Muscle layer of colon (tissue), 2 donors: Measurements from ENCODE around the gene RAPGEF1.

Source experiments
- H3K27ac ChIP-seq: one replicate; pipeline ENCODE4 v1.7.0; 2013; ENCODE audit warnings: low read depth, mild to moderate bottlenecking, low read length, moderate library complexity
- H3K27me3 ChIP-seq, 2 donors: one replicate each; pipeline ENCODE4 v1.7.0; 2013; ENCODE audit warnings: low read length in 2 of 2, mild to moderate bottlenecking in 2 of 2; ENCODE audit not compliant: insufficient read depth in 2 of 2, control insufficient read depth in 1 of 2
- H3K36me3 ChIP-seq: one replicate; pipeline ENCODE4 v1.7.0; 2013; ENCODE audit warnings: mild to moderate bottlenecking, low read length; ENCODE audit not compliant: insufficient read depth
- H3K4me1 ChIP-seq: one replicate; pipeline ENCODE4 v1.7.0; 2013; ENCODE audit warnings: mild to moderate bottlenecking, low read length; ENCODE audit not compliant: insufficient read depth
- H3K4me3 ChIP-seq, 2 donors: one replicate each; pipeline ENCODE4 v1.7.0; 2013; ENCODE audit warnings: low read length in 2 of 2, low read depth in 1 of 2, mild to moderate bottlenecking in 1 of 2, moderate library complexity in 1 of 2
- H3K9ac ChIP-seq: one replicate; pipeline ENCODE4 v1.7.0; 2013; ENCODE audit warnings: low read length
- H3K9me3 ChIP-seq: one replicate; pipeline ENCODE4 v1.7.0; 2013; ENCODE audit warnings: mild to moderate bottlenecking, low read length
- donor health status: abdominal sarcoma.
- donor health status: Adenocarcinoma of cecum.

The RAPGEF1 gene

DNA sequence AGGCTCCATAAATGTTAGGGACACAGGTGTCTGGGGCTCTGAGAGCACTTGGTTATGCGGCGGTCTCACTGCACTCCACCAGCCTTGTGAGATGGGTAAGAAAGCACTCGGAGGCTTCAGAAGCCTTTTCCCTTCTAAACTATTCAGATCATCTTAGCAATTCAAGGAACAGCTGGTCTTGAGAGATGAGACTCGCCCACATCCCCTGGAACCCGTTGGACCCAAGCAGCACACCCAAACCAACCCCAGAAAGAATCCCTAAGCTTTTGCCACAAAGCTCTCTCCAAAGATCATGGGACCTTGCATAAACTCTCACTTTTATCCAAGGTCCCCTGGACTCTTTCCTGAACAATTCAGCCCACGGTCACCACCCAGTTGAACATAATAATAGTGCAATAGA lies 90.2 kb downstream of the RAPGEF1 start:
- peaks cover 8% of the 10 kb centered on the region for H3K36me3 ChIP-seq
- H3K4me3 ChIP-seq: no peak overlapping the region
- H3K9ac ChIP-seq: no peak overlapping the region
- H3K27me3 ChIP-seq: no peaks in the 10 kb centered on the region
- H3K4me1 ChIP-seq: peaks cover 18% of the 10 kb centered on the region
- no peaks in the 10 kb centered on the region for H3K9me3 ChIP-seq
- no peak overlapping the region for H3K27ac ChIP-seq

DNA sequence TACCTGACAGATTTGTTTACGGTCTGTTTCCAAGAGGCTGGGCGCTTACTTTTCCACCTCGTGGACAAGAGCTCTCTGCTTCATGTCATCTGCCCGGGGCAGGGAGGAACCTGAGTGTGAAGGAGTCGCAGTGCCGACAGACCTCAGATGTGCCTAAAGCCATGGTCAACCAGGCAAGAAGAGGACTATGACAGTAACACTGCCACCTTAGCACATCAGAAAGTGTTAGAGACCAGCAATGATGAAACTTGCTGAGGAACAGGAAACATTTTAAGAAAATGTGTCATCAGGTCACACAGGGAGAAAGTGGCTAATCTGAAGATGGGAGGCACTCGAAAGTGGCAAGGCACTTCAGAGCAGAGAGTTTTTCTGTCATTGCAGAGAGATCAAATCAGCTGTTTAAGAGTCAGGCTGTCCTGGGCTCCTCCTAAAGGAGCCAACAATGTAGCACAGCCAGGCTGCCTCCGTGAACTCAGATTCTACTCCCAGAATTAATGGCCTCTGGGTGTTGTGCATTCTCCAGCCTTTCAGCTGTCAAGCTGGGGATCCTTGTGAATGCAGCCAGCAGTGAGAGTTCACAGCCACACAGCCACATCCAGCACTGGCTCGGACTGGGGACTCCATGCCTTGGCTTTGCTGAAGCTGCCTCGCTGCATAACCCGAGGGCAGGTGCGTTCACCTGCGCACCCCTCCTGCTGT lies 94.6 kb downstream of the RAPGEF1 start:
- Histone ChIP-seq H3K9ac (no peak overlapping the region), H3K9me3 (no peaks in the 10 kb centered on the region), H3K4me3 (no peak overlapping the region), H3K27ac (peak overlapping the region; percentile 35), H3K36me3 (peaks cover 10% of the 10 kb centered on the region), H3K4me1 (peaks cover 34% of the 10 kb centered on the region), H3K27me3 (no peaks in the 10 kb centered on the region)

DNA sequence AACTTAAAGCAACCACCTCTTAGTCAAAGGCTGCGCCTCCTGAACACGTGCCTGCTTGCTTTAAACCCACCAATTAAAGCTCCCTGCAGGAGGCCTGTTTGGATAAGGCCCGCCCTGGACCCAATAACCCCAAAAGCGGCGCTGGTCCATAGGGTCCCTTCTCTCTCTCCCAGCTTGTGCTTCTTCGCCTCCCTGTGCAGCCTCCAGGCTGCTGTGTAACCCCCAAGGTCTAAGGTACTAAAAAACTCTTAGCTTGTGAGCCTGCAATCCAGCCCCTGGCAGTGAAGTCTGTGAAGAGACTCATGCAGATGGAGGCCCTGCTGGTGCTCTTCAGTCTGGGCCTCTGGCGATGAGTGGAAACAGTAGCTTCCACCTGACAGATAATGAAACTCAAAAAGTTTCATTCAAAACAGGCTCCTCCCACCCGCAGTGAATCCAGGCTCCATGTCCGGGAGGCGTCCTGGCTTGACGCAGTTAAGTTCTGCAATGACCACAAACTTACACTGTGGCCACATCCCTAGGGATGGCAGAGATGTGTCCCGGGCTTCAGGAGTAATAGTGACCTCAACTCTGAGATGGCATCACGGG lies 97.3 kb downstream of the RAPGEF1 start:
- Histone ChIP-seq H3K9ac (no peak overlapping the region), H3K27ac (peak overlapping the region; percentile 48), H3K36me3 (peaks cover 17% of the 10 kb centered on the region), H3K4me3 (no peak overlapping the region), H3K27me3 (no peaks in the 10 kb centered on the region), H3K9me3 (no peaks in the 10 kb centered on the region), H3K4me1 (peaks cover 34% of the 10 kb centered on the region)

DNA sequence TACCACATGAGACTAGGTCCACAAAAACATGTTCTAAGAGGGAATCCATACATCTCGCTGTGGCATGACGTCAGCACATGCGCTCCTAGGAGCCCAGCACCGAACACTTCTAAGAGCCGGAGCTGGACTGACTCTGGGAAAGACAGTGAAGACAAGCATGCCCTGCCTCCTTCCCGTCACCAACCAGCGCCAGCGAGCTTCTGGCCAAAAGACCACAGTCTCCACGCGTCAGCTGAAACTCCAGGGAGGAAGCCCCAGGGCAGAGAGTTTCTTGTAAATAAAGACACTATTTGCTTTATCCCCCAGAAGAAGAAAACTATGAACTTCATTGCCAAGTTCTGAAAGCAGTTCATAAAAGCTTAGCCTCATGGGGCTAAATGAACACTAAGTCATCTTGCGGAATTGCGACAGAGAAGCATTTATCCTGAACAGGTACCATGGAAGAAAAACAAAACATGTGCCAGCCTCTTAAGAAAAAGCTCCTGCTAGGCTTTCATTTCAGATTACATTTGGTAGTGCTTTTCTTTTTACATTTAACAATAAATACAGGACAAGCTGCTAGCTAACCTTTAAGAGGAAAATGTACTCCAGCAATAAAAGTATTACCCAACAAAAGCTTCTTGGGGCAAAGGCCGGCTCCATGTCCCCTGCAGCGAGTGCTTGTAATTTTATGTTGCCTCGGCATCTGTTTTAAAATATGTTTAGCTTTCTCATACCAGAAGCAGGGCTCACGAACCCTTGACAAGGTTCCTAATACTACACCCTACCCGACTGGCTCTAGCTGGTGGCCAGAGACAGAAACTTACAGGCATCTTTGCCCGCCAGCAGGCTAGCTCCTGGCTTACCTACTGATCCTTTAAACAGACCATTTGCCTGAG lies 98.0 kb downstream of the RAPGEF1 start:
- Histone ChIP-seq H3K27ac (peak overlapping the region; percentile 48), H3K9me3 (no peaks in the 10 kb centered on the region), H3K27me3 (no peaks in the 10 kb centered on the region), H3K4me3 (no peak overlapping the region), H3K9ac (no peak overlapping the region), H3K4me1 (peaks cover 34% of the 10 kb centered on the region), H3K36me3 (peaks cover 17% of the 10 kb centered on the region)

DNA sequence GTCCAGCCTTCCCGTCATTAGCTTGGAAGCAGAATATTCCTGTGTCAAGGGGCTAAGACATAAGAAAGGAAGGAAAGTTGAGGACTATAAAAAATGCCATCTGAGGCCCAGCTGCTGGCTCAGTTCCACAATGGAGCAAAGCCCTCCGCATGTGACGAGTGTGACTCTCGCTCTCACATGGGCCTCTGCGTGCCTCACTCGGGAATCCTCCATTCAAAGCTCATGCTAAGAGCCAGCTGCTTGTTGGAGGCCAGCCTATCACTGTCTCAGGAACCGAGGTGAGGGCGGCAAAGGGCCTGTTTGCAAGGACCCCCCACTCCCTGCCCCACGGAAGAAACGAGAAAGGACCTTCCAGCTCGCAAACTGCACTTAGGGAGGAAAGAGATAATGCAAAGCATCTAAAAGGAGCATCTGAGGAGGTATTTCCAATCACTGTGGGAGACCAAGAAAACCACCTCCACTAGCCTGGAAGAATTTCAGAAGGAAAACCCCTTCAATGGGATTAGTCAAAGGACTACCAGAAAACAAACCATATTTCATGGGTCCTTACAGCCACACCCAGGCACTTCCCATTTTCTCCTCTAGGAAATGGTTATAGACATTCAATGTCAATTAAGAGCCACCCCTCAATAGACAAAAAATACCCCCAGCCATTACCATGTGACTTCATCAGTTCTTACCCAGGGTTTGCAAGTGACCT lies 99.3 kb downstream of the RAPGEF1 start:
- H3K36me3 ChIP-seq: peaks cover 17% of the 10 kb centered on the region
- peaks cover 31% of the 10 kb centered on the region for H3K4me1 ChIP-seq
- H3K9ac ChIP-seq: no peak overlapping the region

DNA sequence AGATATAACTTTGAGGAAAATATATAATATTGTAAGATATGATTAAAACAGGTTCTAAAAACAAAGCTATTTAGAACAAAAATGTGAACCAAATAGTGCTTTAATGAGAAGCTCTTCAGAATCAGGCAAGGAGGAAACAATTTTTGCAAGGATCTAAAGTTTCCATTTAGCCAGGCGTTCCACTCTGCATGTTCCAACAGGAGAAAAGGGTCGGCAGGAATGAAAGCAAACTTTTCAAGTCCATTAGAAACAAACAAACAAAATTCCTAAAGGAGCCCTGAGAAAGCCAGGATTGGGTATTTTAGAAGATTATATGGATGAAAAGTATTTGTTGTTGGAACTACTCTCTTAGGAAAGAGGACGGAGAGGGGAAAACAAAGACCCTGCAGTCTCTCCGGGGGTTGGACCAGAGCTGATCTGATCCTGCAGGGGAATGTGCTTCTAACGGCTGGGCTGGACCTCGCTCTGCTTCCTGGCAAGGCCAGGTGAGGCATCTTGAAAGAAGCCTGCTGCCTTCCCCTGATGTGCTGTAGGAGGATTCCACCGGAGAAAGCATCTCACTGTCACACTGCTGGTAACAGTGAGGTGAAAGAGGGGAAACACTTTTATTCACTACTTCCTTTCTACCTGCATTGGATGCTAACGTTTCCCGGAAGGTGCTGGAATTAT lies 100.0 kb downstream of the RAPGEF1 start:
- H3K9ac ChIP-seq: no peak overlapping the region
- H3K9me3 ChIP-seq: no peaks in the 10 kb centered on the region
- H3K4me3 ChIP-seq: no peak overlapping the region
- peaks cover 31% of the 10 kb centered on the region for H3K4me1 ChIP-seq
- no peak overlapping the region for H3K27ac ChIP-seq
- H3K27me3 ChIP-seq: no peaks in the 10 kb centered on the region
- peaks cover 17% of the 10 kb centered on the region for H3K36me3 ChIP-seq

More for the DNA sequence above, 99.3 kb downstream of the RAPGEF1 start:
- H3K4me3 ChIP-seq: no peak overlapping the region
- no peaks in the 10 kb centered on the region for H3K9me3 ChIP-seq
- H3K27ac ChIP-seq: peak overlapping the region; percentile 38
- H3K27me3 ChIP-seq: no peaks in the 10 kb centered on the region

DNA sequence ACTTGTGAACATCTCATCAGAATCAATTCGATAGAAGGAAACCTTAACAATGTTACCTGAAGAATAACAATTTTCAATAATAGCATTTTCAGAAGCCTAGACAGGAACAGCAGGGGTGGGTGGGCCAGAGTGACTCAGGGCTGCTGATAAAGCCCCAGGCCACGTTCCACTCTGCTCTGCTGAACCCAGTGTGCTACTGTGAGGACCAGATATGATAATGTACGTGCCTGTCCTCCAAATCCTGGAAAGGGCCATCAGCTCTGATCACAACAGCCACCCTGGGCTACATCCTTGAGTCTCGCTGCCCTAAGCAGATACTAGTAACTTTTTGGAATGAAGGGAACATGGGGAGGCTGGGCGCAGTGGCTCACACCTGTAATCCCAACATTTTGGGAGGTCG lies 103.3 kb downstream of the RAPGEF1 start:
- H3K9me3 ChIP-seq: no peaks in the 10 kb centered on the region
- H3K4me3 ChIP-seq: no peak overlapping the region
- H3K9ac ChIP-seq: no peak overlapping the region
- H3K27ac ChIP-seq: no peak overlapping the region
- H3K36me3 ChIP-seq: peaks cover 15% of the 10 kb centered on the region
- no peaks in the 10 kb centered on the region for H3K27me3 ChIP-seq
- H3K4me1 ChIP-seq: peaks cover 21% of the 10 kb centered on the region

DNA sequence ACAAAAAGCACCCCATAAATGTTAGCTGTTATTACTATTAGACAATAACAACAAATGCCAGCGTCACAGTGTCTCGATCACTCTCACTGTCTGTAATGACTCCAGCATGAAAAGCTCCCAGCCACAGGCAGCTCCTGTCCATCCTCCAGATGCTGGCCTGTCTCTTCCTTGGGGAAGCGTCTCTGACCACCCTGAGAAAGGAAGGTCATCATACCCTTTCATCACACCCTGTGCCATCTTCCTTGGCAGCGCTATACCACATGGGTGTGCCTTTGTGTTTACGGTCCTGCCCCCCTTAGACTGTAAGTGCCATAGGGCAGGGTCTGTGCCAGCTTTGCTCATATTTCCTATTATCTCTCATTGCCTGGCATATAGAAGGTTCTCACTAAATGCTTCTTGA lies 104.0 kb downstream of the RAPGEF1 start:
- Histone ChIP-seq H3K9ac (no peak overlapping the region), H3K9me3 (no peaks in the 10 kb centered on the region), H3K4me3 (no peak overlapping the region), H3K27ac (no peak overlapping the region), H3K36me3 (peaks cover 15% of the 10 kb centered on the region), H3K27me3 (no peaks in the 10 kb centered on the region), H3K4me1 (peaks cover 15% of the 10 kb centered on the region)

DNA sequence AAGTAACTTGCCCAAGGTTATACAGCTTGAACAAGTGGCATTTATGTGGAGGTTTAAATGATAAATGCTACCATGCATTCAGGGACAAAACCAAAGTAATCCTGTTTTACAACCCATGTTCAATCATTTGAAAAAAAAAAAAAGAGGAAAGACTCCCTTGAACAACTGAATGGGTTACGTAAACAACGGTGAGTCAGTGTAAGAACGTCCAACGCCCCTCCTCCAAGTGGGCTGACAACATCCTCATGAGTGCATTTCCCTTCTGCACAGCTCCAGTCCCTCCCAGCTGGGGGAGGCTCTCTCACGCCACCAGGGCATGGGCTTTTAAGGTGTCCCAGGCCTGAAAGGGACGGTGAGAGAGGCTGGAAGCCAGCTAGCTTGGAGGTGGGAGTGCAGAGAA lies 104.6 kb downstream of the RAPGEF1 start:
- Histone ChIP-seq H3K9ac (no peak overlapping the region), H3K4me1 (peaks cover 12% of the 10 kb centered on the region)

DNA sequence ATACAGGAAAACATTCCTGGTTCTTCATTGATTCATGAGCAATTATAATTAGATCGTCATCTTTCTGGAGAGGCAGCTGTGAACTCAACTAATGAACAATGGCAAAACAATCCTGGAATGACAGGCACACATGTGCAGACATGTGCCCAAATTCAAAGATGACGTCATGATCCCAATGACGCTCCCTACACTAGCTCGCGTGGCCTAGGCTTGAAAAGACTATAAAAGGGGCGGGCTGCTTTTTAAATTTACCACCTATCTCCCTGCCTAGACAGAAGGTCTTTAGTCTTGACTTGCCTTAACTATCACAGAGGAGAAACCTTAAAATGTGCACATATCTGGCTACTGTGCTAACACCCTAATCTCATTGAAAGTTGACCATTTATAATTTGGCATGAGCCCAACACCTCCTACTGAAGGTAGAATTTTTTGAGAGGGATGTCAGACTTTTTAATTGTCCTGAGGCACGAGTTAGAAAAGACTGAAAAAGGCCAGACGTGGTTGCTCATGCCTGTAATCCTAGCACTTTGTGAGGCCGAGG lies 106.3 kb downstream of the RAPGEF1 start:
- Histone ChIP-seq H3K9me3 (no peaks in the 10 kb centered on the region), H3K27me3 (no peaks in the 10 kb centered on the region), H3K4me3 (no peak overlapping the region), H3K27ac (no peak overlapping the region), H3K36me3 (peaks cover 14% of the 10 kb centered on the region), H3K4me1 (peaks cover 12% of the 10 kb centered on the region), H3K9ac (no peak overlapping the region)

More for the DNA sequence above, 104.6 kb downstream of the RAPGEF1 start:
- no peaks in the 10 kb centered on the region for H3K9me3 ChIP-seq
- H3K27me3 ChIP-seq: no peaks in the 10 kb centered on the region
- H3K27ac ChIP-seq: peak overlapping the region; percentile 44
- H3K4me3 ChIP-seq: no peak overlapping the region
- peaks cover 15% of the 10 kb centered on the region for H3K36me3 ChIP-seq
